ENCODE measurements around the gene USF1.

Gene USF1, protein sequence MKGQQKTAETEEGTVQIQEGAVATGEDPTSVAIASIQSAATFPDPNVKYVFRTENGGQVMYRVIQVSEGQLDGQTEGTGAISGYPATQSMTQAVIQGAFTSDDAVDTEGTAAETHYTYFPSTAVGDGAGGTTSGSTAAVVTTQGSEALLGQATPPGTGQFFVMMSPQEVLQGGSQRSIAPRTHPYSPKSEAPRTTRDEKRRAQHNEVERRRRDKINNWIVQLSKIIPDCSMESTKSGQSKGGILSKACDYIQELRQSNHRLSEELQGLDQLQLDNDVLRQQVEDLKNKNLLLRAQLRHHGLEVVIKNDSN

DNA sequence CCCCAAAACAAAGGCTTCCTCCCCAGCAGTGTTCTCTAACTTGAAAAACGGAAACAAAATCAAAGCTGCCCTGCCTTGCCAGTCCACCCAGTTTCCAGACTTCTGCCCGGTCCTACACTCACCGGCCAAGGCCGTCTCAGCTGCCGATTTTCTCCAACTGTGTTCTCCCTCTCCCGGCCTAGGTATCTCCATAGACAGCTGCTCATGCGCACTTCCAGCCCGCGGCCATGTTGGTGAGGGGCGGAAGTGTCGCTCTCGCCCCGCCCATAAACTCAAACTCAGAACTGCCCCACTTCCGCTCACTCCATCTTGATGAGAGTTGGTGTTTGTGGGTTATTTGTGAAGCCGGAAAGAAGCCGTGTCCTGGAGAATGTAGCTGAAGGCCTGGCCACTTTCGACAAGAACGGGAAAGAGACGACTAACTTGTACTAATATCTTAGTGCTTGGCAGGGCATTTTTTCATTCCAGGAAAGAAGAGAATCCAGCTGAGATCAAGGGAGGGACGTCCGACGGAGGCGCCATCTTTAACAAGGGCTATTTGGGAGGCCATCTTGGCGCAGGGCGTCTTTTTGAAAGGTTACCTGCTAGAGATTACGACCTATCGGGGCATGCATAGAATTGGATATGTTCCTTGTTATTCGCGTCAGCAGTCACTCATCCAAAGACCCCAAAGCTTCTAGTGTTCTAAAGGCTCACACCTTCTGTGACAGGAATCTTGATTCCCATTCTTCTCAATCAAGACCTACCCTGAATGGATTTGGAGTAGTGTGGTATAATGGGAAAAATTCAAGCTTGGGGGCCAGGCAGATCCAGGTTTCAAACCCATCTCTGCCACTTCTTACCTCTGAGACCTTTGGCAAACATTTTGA lies at the start of gene USF1:
USF1 (minus strand) TSS at position 242 of the 869 bp plus-strand sequence. CDS start 2,702 bp downstream, outside the sequence.
- peak; percentile 93 for DNase-seq

DNA sequence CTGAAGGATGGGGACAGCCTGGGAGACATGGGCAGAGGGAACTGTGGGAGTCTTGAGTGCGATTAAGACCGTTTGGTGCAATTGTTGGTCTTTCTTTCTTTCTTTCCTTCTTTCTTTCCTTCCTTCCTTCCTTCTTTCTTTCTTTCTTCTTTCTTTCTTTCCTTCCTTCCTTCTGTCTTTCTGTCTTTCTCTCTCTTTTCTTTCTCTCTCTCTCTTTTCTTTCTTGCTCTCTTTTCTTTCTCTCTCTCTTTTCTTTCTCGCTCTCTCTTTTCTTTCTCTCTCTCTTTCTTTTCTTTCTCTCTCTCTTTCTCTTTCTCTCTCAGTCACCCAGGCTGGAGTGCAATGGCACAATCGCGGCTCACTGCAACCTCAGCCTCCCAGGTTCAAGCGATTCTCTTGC lies 49.5 kb upstream of the USF1 start:
- DNase-seq, result no peak

DNA sequence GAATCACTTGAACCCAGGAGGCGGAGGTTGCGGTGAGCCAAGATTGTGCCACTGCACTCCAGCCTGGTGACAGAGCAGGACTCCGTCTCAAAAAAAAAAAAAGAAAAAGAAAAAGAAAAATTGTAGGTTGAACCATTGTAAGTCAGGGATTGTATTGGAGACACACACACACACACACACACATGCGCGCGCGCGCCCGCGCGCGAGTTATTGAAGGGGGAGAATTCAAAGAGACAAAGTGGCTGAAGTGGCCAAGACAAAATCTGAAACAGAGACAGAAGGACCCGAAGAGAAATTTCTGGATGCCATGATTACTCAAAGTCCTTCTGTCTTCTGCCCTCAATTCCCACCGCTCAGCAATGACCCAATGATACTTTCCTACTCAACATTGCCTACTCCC lies 48.7 kb upstream of the USF1 start:
- DNase-seq, result no peak

DNA sequence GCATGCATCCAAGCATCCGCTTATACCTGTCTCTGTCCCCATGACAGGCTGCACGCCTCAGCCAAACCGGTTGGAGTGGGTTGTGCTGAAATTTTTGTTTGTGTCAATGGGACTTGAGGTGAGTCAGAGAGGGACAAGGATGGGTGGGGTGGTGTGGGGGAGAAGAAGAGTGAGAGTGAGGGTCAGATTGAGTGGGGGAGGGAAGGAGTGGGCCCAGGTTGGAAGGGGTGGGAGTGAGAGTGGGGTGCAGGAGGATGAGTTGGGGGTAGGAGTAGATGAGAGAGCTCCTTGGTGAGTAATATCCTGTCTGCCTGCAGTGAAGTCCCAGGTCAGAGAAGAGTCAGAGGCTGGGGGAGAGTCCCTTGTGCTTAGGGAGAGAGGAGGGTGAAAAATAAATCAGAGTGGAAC lies 46.8 kb upstream of the USF1 start:
- DNase-seq, result peak; percentile 53

DNA sequence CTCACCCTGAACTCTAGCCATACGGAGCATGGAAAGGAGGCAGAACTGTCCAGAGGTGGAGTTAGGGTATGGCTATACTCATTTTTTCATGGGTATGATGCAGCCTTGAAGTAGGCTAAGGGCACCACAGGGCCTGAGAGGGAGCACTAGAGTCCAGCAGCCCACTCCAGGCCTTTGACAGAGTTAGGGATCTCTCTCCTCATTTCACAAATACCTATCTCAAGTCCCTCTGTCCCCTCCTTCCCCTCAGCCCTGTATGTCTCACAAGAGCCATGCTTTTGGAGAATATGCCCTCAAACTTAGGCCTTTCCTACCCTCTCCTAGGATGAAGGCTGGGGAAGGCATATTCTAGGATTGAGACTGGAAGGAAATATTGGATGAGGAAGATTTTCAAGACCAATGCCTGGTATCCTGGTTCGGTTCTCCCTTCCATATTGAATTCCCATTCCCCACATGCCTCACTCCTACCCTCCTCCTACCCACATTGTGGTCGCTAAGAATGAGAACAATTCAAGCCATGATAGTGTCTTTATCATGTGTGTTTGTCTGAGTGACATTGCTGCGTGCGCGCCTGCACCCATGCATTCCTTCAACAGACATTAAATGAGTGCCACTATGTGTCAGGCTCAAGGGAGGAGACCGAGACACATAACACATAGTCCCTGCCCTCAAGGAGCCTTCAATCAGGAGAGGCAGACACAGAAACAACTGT lies 46.2 kb upstream of the USF1 start:
- DNase-seq, result no peak

DNA sequence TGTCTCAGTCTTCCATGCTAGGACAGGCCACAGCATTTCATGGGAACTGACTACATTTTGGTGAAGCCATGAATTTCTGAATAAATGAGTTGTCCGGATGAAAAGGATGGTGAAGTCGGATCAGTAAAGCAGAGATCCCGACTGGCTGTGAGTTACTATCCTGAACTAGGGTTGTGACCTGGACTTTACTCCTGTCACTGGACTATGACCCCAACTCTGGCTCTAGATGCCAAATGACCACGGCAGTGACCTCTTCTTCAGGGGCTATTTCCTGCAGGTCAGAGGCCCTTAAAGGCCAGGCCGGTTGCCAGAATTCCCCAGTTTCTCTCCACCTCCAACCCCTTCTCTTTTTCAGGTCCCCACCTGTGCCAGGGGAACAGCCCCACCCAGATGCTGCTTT lies 45.3 kb upstream of the USF1 start:
- no peak for DNase-seq

DNA sequence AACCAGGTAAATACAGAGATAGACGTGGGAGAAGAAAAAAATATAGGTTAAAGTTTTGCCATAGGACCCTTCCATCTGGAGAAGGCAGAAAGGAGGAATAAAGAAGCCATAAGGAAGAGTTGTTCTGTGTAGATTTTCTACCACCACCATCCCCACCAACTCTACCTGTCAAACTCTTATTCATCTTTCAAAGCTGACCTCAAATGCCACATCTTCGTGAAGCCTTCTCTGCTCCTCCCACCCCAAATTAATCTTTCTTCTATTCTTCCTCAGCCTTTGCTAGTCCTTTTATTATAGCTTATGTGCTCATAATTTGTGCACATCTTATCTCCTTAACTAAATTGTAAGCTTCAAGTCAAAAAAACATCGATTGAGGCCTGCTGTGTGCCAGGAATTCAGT lies 44.8 kb upstream of the USF1 start:
- DNase-seq, result no peak

DNA sequence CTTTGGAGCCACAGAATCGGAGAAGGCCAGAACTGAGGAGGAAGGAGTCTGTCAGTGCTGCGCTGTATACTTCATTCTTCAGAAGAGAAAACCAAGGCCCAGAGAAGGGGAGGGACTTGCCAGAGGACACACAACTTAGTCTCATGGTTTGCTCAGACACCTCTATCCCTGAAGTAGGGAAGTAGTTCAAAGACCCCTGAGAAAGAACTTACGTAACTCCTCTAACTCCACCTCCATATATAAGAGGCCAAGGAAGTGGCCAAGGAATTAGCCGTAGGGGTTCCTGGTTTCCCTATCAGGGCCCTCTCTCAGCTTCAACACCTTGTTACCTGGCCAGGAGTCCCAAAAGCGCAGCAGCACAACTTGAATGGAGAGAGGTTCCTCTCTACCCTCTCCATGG lies 44.2 kb upstream of the USF1 start:
- no peak for DNase-seq

DNA sequence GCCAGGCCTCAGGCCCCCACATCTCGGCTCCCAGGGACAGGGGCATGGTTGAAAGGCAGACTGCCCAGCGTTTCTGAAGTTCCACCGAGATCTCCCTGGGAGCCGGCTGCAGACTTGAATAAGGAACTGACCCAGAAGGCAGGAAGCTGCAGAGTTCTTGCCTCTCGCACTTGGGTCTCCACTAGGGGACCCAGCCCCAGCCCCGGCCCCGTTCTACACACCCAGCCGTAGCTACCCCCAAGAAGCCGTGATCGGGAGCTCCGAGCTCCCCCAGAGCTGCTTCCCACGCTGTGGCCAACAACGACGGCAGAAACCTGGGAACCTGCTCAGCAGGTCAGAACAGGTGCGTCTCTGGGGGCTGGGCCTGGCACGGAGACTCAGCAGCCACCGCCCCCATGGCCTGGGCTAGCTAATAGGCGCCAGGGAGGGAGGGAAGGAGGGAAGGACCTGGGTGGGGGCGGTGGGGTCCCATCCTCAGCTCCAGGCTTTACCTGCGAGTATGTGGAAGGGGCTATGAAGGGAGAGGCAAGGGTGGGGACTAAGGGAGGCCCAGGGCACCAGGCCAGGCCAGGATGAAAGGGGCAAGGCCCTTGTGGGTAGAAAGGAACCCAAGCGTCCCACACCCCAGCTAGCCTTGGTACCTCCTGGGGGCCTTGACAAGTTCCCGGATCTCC lies 43.6 kb upstream of the USF1 start, which contains the start of gene NECTIN4:
NECTIN4 (minus strand) TSS at position 308 of the 674 bp plus-strand sequence; CDS start at position 46, 262 bp downstream.
- DNase-seq, result no peak

DNA sequence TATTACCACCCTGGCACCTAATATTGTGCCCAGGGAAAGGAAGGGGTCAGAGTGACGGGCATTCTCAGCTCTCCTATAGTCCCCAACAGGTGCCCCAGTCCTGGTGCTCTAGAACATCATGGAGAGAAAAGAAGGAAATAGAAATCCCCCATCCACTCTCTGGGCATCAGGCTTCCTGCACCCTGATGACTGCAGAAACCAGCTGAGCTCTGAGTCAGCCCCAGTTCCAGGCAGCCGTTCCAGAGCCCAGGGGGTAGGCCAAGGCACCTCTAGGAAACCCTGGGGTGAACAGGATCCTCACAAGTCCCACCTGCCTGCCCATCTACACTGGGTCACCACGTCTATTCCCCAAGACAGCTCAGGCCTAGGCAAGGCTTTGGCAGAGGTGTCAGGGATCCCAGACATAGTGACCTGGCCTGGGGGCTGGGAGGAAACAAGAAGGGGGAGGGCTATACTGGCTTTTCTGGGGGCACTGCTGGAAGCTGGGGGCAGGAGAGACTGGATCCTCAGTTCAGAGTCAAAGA lies 42.9 kb upstream of the USF1 start:
- DNase-seq, result no peak

DNA sequence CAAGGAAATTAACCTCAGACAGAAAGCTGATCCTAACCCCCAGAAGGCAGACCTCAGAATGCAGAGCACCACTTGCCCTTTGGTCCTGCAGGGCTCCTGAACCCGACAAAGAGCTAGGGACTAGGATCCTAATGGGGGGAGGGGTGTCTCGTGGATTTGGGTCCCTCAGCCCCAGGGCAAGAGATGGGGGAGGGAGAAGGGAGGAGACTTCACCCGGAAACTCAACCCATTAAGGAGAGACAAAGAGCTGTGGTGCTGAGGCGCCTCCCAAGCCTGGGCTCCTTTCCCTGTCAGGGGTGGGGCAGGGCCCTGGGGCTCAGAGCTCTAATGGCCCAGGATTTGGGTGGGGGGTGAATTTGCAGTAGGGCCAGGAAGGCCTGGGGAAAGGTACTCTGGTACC lies 40.7 kb upstream of the USF1 start:
- DNase-seq, result no peak

DNA sequence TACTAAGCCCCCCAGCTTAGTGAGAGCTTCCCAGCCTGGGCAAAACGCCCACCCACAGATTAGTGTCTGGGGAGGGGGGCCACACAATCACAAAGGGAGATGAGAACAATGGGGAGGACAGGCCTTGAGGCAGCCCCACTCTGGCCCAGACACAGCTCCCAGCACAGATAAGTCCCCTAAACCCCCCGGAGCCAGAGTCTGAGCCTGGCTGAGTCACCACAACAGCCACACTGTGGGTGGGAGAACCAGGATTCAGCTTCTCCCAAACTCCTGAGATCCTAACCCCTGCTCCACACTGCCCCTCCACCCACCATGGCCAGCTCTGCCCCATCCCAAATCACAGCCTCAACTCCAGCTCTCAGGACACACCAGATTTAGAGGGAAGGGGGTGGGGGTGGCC lies 39.4 kb upstream of the USF1 start:
- DNase-seq, result no peak

DNA sequence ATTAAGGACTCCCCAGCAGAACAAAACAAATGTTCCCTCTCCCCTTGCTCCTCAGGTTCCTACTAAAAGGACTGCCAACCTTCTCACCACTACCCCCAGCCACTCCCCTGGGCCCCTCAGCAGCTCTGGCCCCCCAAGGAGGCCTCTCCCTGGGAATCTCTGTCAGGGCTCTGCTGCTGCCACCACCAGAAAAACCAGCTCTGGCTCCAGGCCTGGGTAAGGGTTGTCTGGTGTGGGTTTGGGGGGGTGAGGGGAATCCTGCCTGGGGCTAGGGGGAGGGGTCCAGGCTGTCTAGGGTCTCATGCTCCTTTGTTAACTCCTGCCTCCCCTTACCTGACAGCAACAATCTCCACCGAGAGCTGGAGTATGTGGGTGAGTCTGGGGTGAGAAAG lies 38.8 kb upstream of the USF1 start:
- DNase-seq, result no peak

DNA sequence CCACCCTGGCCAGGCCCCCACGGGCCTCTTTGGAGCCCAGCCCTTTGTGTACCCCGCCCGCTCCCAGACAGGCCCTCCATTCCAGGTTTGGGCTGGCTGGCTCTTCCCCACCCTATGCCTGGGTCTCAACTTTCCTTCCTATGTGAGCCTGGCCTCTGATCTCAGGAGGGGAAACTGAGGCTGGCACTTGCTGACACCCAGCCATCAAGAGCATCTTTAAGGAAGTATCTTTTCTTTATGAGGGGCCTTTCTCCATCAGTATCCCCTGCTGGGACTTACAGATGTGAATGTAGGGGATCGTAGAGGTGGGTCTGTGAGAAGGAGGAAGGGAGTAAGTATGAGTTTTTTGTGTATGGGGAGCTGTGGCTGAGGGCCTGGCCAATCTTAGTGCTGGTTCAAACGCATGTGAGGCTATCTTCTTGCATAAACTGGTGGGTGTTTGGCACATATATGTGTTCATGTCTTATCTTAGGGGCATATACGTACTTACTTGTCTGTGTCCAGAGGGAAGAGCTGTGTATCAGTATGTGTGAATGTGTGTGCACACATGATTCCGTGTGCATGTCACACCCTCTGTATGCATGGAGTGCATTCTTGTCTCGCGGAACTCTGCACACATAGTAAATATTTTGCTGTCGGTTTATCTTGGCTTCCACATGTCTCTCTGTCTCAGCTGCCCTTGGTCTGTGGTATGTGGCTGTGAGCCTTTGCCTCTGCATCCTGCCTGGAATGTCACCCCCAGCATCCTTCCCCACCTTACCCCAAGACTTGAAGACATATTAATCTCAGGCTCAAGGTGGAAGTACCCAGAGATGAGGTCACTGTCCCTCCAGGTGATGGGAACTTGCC lies 38.2 kb upstream of the USF1 start:
- DNase-seq, result no peak

DNA sequence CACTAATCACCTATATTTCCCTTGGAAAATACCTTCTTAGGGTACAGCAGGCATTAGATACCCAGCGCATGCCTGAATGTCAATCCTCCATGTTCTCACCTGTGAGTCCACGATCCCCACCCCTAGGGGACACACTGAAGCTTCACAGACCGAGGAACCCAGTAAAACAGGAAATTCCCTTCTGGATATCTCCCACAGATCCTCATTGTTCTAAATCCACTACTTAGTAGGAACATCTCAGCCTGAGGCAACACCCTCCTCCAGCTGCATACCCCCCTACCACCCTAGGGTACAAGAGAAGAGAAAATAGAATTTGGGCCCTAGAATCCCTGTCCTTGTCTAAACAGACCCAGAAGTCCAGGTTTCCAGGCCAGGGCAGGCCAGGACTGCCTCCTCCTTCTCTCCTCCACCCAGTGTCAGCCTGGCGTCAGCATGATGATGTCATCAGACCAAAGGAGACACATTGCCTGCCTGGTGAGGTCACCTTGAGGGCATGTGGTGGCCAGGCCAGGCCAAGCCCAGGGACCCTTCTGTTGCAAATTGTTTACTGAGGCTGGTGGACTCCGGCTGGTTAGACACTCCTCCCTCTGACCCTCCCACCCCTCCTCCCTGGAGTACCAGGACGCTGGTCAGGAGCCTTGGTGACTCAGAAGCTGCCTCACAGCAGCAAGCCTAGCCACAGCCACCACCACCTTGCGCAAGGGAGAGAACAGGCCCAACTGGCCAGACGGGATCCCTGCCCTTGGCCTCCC lies 37.4 kb upstream of the USF1 start:
- no peak for DNase-seq

DNA sequence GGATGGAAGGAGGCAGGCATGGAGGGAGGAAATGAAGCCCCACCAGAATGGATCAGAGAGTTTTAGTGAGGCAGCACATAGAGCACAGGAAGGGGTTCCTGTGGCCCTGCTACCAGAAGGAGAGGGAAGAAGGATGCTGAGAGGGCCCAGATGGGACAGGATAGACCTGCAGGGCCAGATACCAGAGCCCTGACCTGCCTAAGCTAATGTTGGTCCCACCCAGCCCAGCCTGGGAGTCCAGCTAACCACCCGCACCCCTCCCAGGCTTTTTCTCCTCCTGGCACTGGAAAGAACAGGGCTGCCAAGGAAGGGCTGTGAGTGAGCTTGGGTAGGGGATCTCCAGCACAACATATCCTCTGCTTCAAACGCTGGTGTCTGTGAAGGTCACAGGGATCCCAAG lies 36.7 kb upstream of the USF1 start:
- DNase-seq, result no peak

DNA sequence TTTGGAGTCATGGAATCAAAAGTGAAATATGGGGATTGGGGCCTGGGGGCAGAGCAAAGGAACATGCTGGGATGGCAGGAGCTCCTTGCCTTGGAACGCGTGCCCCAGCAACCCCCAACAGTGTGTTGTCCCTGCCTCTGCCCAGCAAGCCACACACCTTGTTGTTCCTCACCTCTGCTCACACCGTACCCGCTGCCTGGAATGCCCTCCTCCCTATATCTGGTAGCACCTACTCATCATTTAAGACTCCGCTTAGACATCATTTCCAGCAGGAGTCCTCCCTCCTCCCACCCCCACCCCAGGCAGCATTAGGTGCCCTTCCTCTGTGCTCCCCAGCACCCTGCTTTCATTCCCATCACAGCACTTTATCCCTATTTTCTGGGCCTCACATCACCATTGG lies 35.7 kb upstream of the USF1 start:
- no peak for DNase-seq

DNA sequence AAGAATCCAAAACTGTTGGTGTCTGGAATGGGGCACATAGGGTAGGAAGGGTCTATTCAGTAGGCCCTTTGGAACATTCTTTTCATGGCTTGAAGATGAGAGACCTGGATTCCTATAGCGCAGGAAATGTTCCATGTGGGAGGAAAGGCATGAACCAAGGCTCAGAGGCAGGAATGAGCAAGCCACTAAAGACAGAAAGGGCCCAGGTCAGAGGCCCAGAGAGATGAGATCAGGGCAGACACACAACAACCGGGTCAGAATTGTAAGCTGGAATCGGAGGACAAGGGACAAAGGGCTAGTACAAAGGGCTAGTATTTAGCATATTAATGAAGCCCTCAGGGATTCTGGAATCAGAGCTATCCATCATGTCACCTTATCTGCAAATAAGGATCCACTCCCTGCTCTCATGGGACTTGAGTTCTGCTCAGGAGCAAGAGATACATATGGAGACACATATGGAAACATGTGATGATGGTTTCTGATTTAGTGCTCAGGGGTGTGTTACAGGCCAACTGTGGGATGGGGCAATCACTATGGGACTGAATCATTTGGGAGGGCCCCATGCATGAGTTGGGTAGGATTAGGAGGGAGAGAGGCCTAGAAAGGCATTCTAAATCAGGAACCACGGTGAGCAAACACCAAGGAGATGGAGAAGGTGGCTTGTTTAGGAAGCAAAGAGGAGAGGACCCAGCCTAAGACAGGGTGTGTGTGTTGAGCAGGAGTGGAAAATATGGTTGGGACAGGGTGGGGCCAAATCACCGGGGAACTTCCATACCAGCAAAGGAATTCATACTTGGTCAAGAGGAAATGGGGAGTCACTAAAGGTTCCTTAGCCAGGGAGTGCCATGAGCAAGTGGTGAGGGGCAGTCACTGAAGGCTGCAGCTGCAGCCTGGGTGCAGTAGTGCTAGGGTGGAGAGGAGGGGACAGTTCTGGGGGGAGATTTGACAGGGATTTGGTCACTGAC lies 34.9 kb upstream of the USF1 start:
- DNase-seq, result no peak

DNA sequence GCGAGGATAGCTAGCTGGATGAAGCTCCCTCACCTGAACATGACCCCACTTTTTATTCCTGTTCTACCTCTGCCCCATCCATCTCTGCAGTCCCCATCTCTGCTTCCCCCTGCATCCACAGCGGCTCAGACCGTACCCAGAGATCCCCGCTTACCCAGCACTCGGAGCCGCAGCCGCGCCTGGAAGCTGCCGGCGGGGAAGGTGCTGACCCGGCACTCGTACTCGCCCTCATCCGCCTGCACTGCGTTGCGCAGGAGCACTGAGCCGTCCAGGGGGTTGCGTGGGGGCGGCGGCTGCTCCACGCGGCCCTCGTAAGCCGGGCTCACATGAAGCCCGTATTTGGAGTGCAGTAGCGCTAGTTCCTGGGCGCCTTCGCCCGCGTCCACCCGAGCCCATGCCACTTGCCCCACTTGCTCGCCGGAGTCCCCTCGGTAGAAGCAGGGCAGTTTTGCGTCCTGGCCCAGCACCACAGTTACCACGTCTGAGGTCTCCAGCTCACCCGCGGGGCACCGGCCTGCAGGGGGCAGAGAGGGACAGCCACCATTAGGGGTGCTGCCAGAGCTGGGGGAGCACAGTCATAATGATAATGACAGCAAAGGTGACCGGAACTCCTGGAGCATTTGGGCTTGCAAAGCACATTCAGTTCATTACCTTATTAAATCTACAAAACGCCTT lies 33.8 kb upstream of the USF1 start:
- DNase-seq, result no peak

Data from CD4-positive, alpha-beta T cell treated with Interleukin-17A for 4 hours (primary cell).